ENCODE data around the gene CNTNAP5.

CNTNAP5 gene

GRCh38 chr2:124633812-124634211 is 608.7 kb downstream of the CNTNAP5 start:
- DNase-seq = no peak
- H3K79me2 ChIP-seq (ENCODE audit: low read length) = no peaks in the 10 kb centered on the region
- H3K9me2 ChIP-seq (replicated peaks; ENCODE audit: insufficient read depth, low read length) = no peaks in the 10 kb centered on the region
- no peak overlapping the region for H2AFZ ChIP-seq (ENCODE audit: low read length)
- H3K4me3 ChIP-seq (ENCODE audit: low read length) = no peak overlapping the region
- H3K27me3 ChIP-seq (replicated peaks; ENCODE audit: insufficient read depth, low read length) = no peaks in the 10 kb centered on the region
- no peaks in the 10 kb centered on the region for H3K36me3 ChIP-seq (replicated peaks; ENCODE audit: insufficient read depth, low read length)
- H4K20me1 ChIP-seq (ENCODE audit: insufficient read depth, low read length) = no peaks in the 10 kb centered on the region
- TF ChIP-seq EZH2phosphoT487 (IDR thresholded peaks at IDR 0.05; ENCODE audit: low read length) = no peak
- no peak for TF ChIP-seq CTCF (IDR thresholded peaks at IDR 0.05; ENCODE audit: low read length)
- H3K27ac ChIP-seq (ENCODE audit: low read length) = no peak overlapping the region
- no peak overlapping the region for H3K9ac ChIP-seq (ENCODE audit: low read length)
- no peaks in the 10 kb centered on the region for H3F3A ChIP-seq (ENCODE audit: insufficient read depth, low read length)
- H3K4me1 ChIP-seq (ENCODE audit: low read length) = no peaks in the 10 kb centered on the region
- no peaks in the 10 kb centered on the region for H3K9me3 ChIP-seq (replicated peaks; ENCODE audit: insufficient read depth, low read length)
- no peak overlapping the region for H3K4me2 ChIP-seq (ENCODE audit: low read depth, low read length)

- Histone ChIP-seq H3K4me1 (ENCODE audit: low read length) (no peaks in the 10 kb centered on the region), H3K27me3 (replicated peaks; ENCODE audit: insufficient read depth, low read length) (no peaks in the 10 kb centered on the region), H3K9ac (ENCODE audit: low read length) (no peak overlapping the region), H3K9me2 (replicated peaks; ENCODE audit: insufficient read depth, low read length) (no peaks in the 10 kb centered on the region), H3K36me3 (replicated peaks; ENCODE audit: insufficient read depth, low read length) (no peaks in the 10 kb centered on the region), H3F3A (ENCODE audit: insufficient read depth, low read length) (no peaks in the 10 kb centered on the region), H3K4me2 (ENCODE audit: low read depth, low read length) (no peak overlapping the region), H3K9me3 (replicated peaks; ENCODE audit: insufficient read depth, low read length) (no peaks in the 10 kb centered on the region), H4K20me1 (ENCODE audit: insufficient read depth, low read length) (no peaks in the 10 kb centered on the region), H3K4me3 (ENCODE audit: low read length) (no peak overlapping the region), H2AFZ (ENCODE audit: low read length) (no peak overlapping the region), H3K27ac (ENCODE audit: low read length) (no peak overlapping the region), H3K79me2 (ENCODE audit: low read length) (no peaks in the 10 kb centered on the region)
- no peak for DNase-seq
- TF ChIP-seq EZH2phosphoT487 (IDR thresholded peaks at IDR 0.05; ENCODE audit: low read length) (no peak), CTCF (IDR thresholded peaks at IDR 0.05; ENCODE audit: low read length) (no peak), EZH2 (optimal IDR thresholded peaks at IDR 0.05; ENCODE audit: low read depth, low read length) (no peak)
These were observed 614.4 kb downstream of the CNTNAP5 start for GRCh38 chr2:124639524-124639923.

GRCh38 chr2:124640221-124640750 is 615.2 kb downstream of the CNTNAP5 start:
- Histone ChIP-seq H3K36me3 (replicated peaks; ENCODE audit: insufficient read depth, low read length) (no peaks in the 10 kb centered on the region), H3K4me3 (ENCODE audit: low read length) (no peak overlapping the region), H3K9me2 (replicated peaks; ENCODE audit: insufficient read depth, low read length) (no peaks in the 10 kb centered on the region), H3K27ac (ENCODE audit: low read length) (no peak overlapping the region), H3K79me2 (ENCODE audit: low read length) (no peaks in the 10 kb centered on the region), H3K9me3 (replicated peaks; ENCODE audit: insufficient read depth, low read length) (no peaks in the 10 kb centered on the region), H3F3A (ENCODE audit: insufficient read depth, low read length) (no peaks in the 10 kb centered on the region), H3K9ac (ENCODE audit: low read length) (no peak overlapping the region), H3K4me2 (ENCODE audit: low read depth, low read length) (no peak overlapping the region), H2AFZ (ENCODE audit: low read length) (no peak overlapping the region), H4K20me1 (ENCODE audit: insufficient read depth, low read length) (no peaks in the 10 kb centered on the region), H3K4me1 (ENCODE audit: low read length) (no peaks in the 10 kb centered on the region), H3K27me3 (replicated peaks; ENCODE audit: insufficient read depth, low read length) (no peaks in the 10 kb centered on the region)
- DNase-seq = no peak
- TF ChIP-seq EZH2phosphoT487 (IDR thresholded peaks at IDR 0.05; ENCODE audit: low read length) (no peak), CTCF (IDR thresholded peaks at IDR 0.05; ENCODE audit: low read length) (no peak), EZH2 (optimal IDR thresholded peaks at IDR 0.05; ENCODE audit: low read depth, low read length) (no peak)

All from MM.1S (cell line).